Large intestine (tissue), 3 donors: Measurements from ENCODE around the gene PRAMEF15. TPM values are rescaled to one million over a fixed set of nuclear protein-coding genes. Genes with fewer than 3 reads are reported as not detected.
"Not testable (repeated sequence)": the region's sequence is repeated elsewhere in the genome, so short reads cannot be mapped to it uniquely, and the experiment has no call there.

Experiments used
- DNase-seq, 2 donors: peaks; one replicate each; pipeline versions ENCODE4 v3.0.0 to v3.0.0-alpha.2; 2013
- H3K27ac ChIP-seq: one replicate; pipeline ENCODE4 v1.5.1; 2013; ENCODE audit warnings: low read length
- H3K27me3 ChIP-seq: 2 replicates; pipeline ENCODE4 v1.6.1; 2013; ENCODE audit warnings: low read length; ENCODE audit not compliant: control insufficient read depth, insufficient read depth
- H3K36me3 ChIP-seq: 2 replicates; pipeline ENCODE4 v1.6.1; 2013; ENCODE audit warnings: low read length; ENCODE audit not compliant: control insufficient read depth, insufficient read depth
- H3K4me1 ChIP-seq: one replicate; pipeline ENCODE4 v1.6.1; 2013; ENCODE audit warnings: low read length; ENCODE audit not compliant: control insufficient read depth, insufficient read depth
- H3K4me3 ChIP-seq: one replicate; pipeline ENCODE4 v1.5.1; 2013; ENCODE audit warnings: low read length
- H3K9me3 ChIP-seq: one replicate; pipeline ENCODE4 v1.6.1; 2013; ENCODE audit warnings: mild to moderate bottlenecking, low read depth, low read length, moderate library complexity; ENCODE audit not compliant: control insufficient read depth
- WGBS: methylation state at CpG from one replicate; pipeline ENCODE4 v1.1.5; 2013; ENCODE audit warnings: low lambda C conversion rate; ENCODE audit not compliant: insufficient coverage; 5-methylcytosine and 5-hydroxymethylcytosine counted together
- polyA plus RNA-seq: library from polyadenylated mRNA; unstranded; fragments of 120-200 nt; gene quantifications from one replicate; pipeline ENCODE4 v1.2.1, GENCODE V29; 2013

PRAMEF15 gene
- polyA plus RNA-seq, 1 donor: not detected

GRCh38 chr1:13353476-13353875 is 38.1 kb downstream of the PRAMEF15 start:
- not testable (repeated sequence) for H3K9me3 ChIP-seq, H3K27ac ChIP-seq, H3K4me3 ChIP-seq, H3K27me3 ChIP-seq, H3K36me3 ChIP-seq, DNase-seq, H3K4me1 ChIP-seq
- no CpG with 5 or more reads among the region's 8 CpGs for WGBS

DNA sequence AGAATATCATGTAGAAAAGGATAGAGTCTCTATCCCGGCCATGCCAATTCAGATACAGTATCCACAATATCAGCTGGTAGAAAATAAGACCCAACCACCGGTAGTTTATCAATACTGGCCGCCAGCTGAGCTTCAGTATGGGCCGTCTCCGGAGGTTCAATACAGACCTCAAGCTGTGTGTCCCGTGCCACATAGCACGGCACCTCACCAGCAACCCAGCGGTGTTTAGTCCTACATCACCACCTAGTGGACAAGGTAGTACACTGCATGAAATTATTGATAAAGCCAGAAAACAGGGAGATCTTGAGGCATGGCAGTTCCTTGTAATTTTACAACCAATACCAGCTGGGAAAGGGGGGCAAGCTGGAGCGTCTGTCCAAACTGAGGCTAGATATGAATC is 39.1 kb downstream of the PRAMEF15 start:
- H3K9me3 ChIP-seq: not testable (repeated sequence)

DNA sequence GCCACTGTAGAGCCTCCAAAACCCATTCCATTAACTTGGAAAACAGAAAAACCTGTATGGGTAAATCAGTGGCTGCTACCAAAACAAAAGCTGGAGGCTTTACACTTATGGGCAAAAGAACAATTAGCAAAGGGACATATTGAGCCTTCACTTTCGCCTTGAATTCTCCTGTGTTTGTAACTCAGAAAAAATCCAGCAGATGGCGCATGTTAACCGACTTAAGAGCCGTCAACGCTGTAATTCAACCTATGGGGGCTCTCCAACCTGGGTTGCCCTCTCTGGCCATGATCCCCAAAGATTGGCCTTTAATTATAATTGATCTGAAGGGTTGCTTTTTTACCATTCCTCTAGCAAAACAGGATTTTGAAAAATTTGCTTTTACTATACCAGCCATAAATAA is 41.4 kb downstream of the PRAMEF15 start:
- not testable (repeated sequence) for H3K9me3 ChIP-seq, H3K4me1 ChIP-seq, H3K36me3 ChIP-seq, H3K27ac ChIP-seq, H3K27me3 ChIP-seq, H3K4me3 ChIP-seq
- WGBS: no CpG with 5 or more reads among the region's 5 CpGs
- peak; percentile 9 to 10 for DNase-seq

More for the DNA sequence above, 39.1 kb downstream of the PRAMEF15 start:
- not testable (repeated sequence) for H3K36me3 ChIP-seq, H3K4me1 ChIP-seq, H3K4me3 ChIP-seq, DNase-seq, H3K27me3 ChIP-seq, H3K27ac ChIP-seq
- no CpG with 5 or more reads among the region's 9 CpGs for WGBS

GRCh38 chr1:13362364-13362763 is 47.0 kb downstream of the PRAMEF15 start:
- not testable (repeated sequence) for H3K27ac ChIP-seq, H3K36me3 ChIP-seq, H3K4me3 ChIP-seq, DNase-seq, H3K4me1 ChIP-seq, H3K9me3 ChIP-seq, H3K27me3 ChIP-seq
- no CpG with 5 or more reads among the region's 7 CpGs for WGBS

- DNase-seq, H3K36me3 ChIP-seq, H3K27me3 ChIP-seq, H3K27ac ChIP-seq, H3K4me1 ChIP-seq, H3K4me3 ChIP-seq, H3K9me3 ChIP-seq: not testable (repeated sequence)
- WGBS: no CpG with 5 or more reads among the region's 4 CpGs
These were observed 49.5 kb downstream of the PRAMEF15 start for GRCh38 chr1:13364928-13365327.

- not testable (repeated sequence) for H3K27ac ChIP-seq, H3K27me3 ChIP-seq, DNase-seq, H3K36me3 ChIP-seq, H3K4me1 ChIP-seq, H3K9me3 ChIP-seq, H3K4me3 ChIP-seq
- WGBS: no CpG with 5 or more reads among the region's 3 CpGs
These were observed 51.2 kb downstream of the PRAMEF15 start for GRCh38 chr1:13366536-13366935.

DNA sequence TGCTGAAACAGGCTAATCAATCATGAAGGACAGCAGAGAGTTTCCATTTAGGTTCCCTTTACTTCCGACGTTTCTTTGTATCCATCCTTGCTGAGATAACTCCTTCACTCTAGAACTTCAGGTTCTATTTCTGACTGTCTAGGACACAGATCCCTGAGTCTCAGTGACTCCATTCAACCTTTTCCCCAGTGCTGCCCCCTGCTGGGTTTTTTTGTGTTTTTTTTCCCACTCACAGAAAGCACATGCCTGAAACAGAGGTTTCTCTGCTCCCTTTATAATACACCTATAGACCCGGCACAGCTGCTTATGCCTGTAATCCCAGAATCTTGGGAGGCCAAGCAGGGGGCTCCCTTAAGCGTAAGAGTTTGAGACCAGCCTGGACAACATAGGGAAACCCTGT is 53.2 kb downstream of the PRAMEF15 start:
- WGBS: 90% methylated on average over 2 of the region's 4 CpGs

More for the DNA sequence above, 53.2 kb downstream of the PRAMEF15 start:
- not testable (repeated sequence) for H3K4me1 ChIP-seq, H3K27ac ChIP-seq, H3K36me3 ChIP-seq, DNase-seq, H3K9me3 ChIP-seq, H3K27me3 ChIP-seq, H3K4me3 ChIP-seq

Other genes with a start within 250 kb of the PRAMEF15 start
- gene PRAMEF25, start 244.8 kb upstream of the PRAMEF15 start, polyA plus RNA-seq: not detected
- gene HNRNPCL2, start 198.7 kb upstream of the PRAMEF15 start, polyA plus RNA-seq: not detected
- gene PRAMEF26, start 159.6 kb upstream of the PRAMEF15 start, polyA plus RNA-seq: not detected
- not detected for gene HNRNPCL4, start 149.9 kb upstream of the PRAMEF15 start, polyA plus RNA-seq
- not detected for gene PRAMEF9, start 143.7 kb upstream of the PRAMEF15 start, polyA plus RNA-seq
- not detected for gene PRAMEF13, start 114.2 kb upstream of the PRAMEF15 start, polyA plus RNA-seq
- not detected for gene PRAMEF18, start 89.4 kb upstream of the PRAMEF15 start, polyA plus RNA-seq
- gene PRAMEF5, start 61.4 kb upstream of the PRAMEF15 start, polyA plus RNA-seq: not detected
- gene PRAMEF8, start 30.4 kb upstream of the PRAMEF15 start, polyA plus RNA-seq: not detected
- gene PRAMEF33, start 12.0 kb upstream of the PRAMEF15 start, polyA plus RNA-seq: not detected
- gene PRAMEF14, start 31.6 kb downstream of the PRAMEF15 start, polyA plus RNA-seq: not detected
- gene PRAMEF19, start 56.4 kb downstream of the PRAMEF15 start, polyA plus RNA-seq: not detected
- not detected for gene PRAMEF17, start 74.1 kb downstream of the PRAMEF15 start, polyA plus RNA-seq
- gene PRAMEF20, start 94.9 kb downstream of the PRAMEF15 start, polyA plus RNA-seq: not detected
- gene LRRC38, start 198.4 kb downstream of the PRAMEF15 start, polyA plus RNA-seq: 0.22 TPM